Hematopoietic multipotent progenitor cell treated with erythropoietin and hydrocortisone succinate and interleukin-3 and kit ligand, for 15 days (in vitro differentiated cells): Measurements from ENCODE around the gene TMPRSS9.
A peak's percentile ranks its signal among the peaks of the same experiment; 100 is the strongest.
"Not testable (repeated sequence)": the region's sequence is repeated elsewhere in the genome, so short reads cannot be mapped to it uniquely, and the experiment has no call there.

Experiments used
- DNase-seq: peaks from one replicate; pipeline ENCODE4 v3.0.0-alpha.2; 2015; ENCODE audit warnings: low spot score

Gene TMPRSS9

GRCh38 chr19:2436384-2436783 lies 76.3 kb downstream of the TMPRSS9 start:
- DNase-seq, result no peak

- DNase-seq, result no peak
Measured at GRCh38 chr19:2436926-2437325, 76.9 kb downstream of the TMPRSS9 start.

GRCh38 chr19:2438178-2438577 lies 78.1 kb downstream of the TMPRSS9 start:
- DNase-seq, result no peak

- DNase-seq, result no peak
Measured at GRCh38 chr19:2440515-2440914, 80.5 kb downstream of the TMPRSS9 start.

- no peak for DNase-seq
Measured at GRCh38 chr19:2441096-2441752, 81.2 kb downstream of the TMPRSS9 start.

GRCh38 chr19:2443116-2443784 lies 83.2 kb downstream of the TMPRSS9 start:
- DNase-seq, result no peak

GRCh38 chr19:2443785-2444182 lies 83.7 kb downstream of the TMPRSS9 start:
- DNase-seq, result no peak

- no peak for DNase-seq
Measured at GRCh38 chr19:2444251-2445002, 84.4 kb downstream of the TMPRSS9 start.

GRCh38 chr19:2446381-2446780 lies 86.3 kb downstream of the TMPRSS9 start:
- DNase-seq, result no peak

GRCh38 chr19:2449019-2449418 lies 89.0 kb downstream of the TMPRSS9 start:
- DNase-seq, result no peak

GRCh38 chr19:2451138-2451537 lies 91.1 kb downstream of the TMPRSS9 start:
- no peak for DNase-seq

GRCh38 chr19:2451741-2452140 lies 91.7 kb downstream of the TMPRSS9 start:
- no peak for DNase-seq

- DNase-seq, result no peak
Measured at GRCh38 chr19:2453431-2454025, 93.5 kb downstream of the TMPRSS9 start.

GRCh38 chr19:2454199-2454961 lies 94.3 kb downstream of the TMPRSS9 start:
- DNase-seq, result no peak

- no peak for DNase-seq
Measured at GRCh38 chr19:2454962-2455850, 95.1 kb downstream of the TMPRSS9 start.

GRCh38 chr19:2455851-2456570 lies 95.9 kb downstream of the TMPRSS9 start:
- DNase-seq, result peak; percentile 23

- no peak for DNase-seq
Measured at GRCh38 chr19:2457394-2458037, 97.5 kb downstream of the TMPRSS9 start.

GRCh38 chr19:2458054-2458453 lies 98.0 kb downstream of the TMPRSS9 start:
- no peak for DNase-seq

- not testable (repeated sequence) for DNase-seq
Measured at GRCh38 chr19:2458776-2459175, 98.7 kb downstream of the TMPRSS9 start.

- no peak for DNase-seq
Measured at GRCh38 chr19:2460245-2460644, 100.2 kb downstream of the TMPRSS9 start.
